Esophagus squamous epithelium (tissue), 5 donors: ENCODE measurements around the gene FRG1. TPM values are rescaled to one million over a fixed set of nuclear protein-coding genes. Genes with fewer than 3 reads are reported as not detected.
"Not testable (repeated sequence)": the region's sequence is repeated elsewhere in the genome, so short reads cannot be mapped to it uniquely, and the experiment has no call there.

Source experiments
- DNase-seq: peaks from one replicate; lab custom pipeline; 2025; lab: John Stamatoyannopoulos, UW
- H3K27ac ChIP-seq, 4 donors: fragments of 200-600 bp; sonication (generic); one replicate each; pipeline ENCODE4 v1.5.1; 2016 to 2019; ENCODE audit warnings: mild to moderate bottlenecking in 1 of 4
- H3K27me3 ChIP-seq, 4 donors: fragments of 200-600 bp; sonication (generic); 1 replicate in 3 of 4; 2 replicates in 1 of 4; pipeline versions ENCODE4 v1.5.1 to v1.6.0; 2017 to 2021; ENCODE audit warnings: antibody characterized with exemption in 1 of 4
- H3K36me3 ChIP-seq, 3 donors: fragments of 200-600 bp; sonication (generic); one replicate each; pipeline ENCODE4 v1.5.1; 2016 to 2019
- H3K4me1 ChIP-seq, 3 donors: fragments of 200-600 bp; sonication (generic); one replicate each; pipeline ENCODE4 v1.5.1; 2017 to 2019
- H3K4me3 ChIP-seq, 4 donors: fragments of 200-600 bp; sonication (generic); 1 replicate in 3 of 4; 2 replicates in 1 of 4; pipeline ENCODE4 v1.5.1; 2016 to 2019; ENCODE audit warnings: mild to moderate bottlenecking in 2 of 4, moderate library complexity in 1 of 4
- H3K9me3 ChIP-seq, 3 donors: fragments of 200-600 bp; sonication (generic); one replicate each; pipeline ENCODE4 v1.5.1; 2016 to 2019
- POLR2A ChIP-seq, 4 donors: fragments of 450-650 bp; IDR thresholded peaks; one replicate each; pipeline ENCODE4 v1.6.1; 2017; ENCODE audit warnings: antibody characterized with exemption in 4 of 4, mild to moderate bottlenecking in 4 of 4, moderate library complexity in 3 of 4
- WGBS, 2 donors: methylation state at CpG; one replicate each; pipeline ENCODE4 v1.1.5; 2018; 5-methylcytosine and 5-hydroxymethylcytosine counted together
- intact Hi-C: fragments of 100-400 bp; cut with DNase I; formaldehyde crosslinking; loops from one replicate; pipeline ENCODE4 v1.15.0; 2022
- total RNA-seq, 4 donors: library from RNA; depleted of rRNA; stranded (reverse); fragments of >200 nt; gene quantifications; one replicate each; pipeline ENCODE4 v1.1.0, GENCODE V29; 2016
- TF ChIP-seq, protein P1 (sequence below), 6 experiments: fragments of 450-650 bp in 4 of 6; fragments of 200-600 bp in 2 of 6; sonication (generic) in 2 of 6; IDR thresholded peaks; one replicate each; pipeline ENCODE4 v1.5.1; 2016 to 2019; ENCODE audit warnings: antibody characterized with exemption in 6 of 6, mild to moderate bottlenecking in 4 of 6, moderate library complexity in 4 of 6
- donor health status: DM: yes; HTN: yes; CAD: no.

Gene FRG1
- 10 to 100 TPM; 29.7 to 45.5 (median 34.2) TPM for total RNA-seq

DNA sequence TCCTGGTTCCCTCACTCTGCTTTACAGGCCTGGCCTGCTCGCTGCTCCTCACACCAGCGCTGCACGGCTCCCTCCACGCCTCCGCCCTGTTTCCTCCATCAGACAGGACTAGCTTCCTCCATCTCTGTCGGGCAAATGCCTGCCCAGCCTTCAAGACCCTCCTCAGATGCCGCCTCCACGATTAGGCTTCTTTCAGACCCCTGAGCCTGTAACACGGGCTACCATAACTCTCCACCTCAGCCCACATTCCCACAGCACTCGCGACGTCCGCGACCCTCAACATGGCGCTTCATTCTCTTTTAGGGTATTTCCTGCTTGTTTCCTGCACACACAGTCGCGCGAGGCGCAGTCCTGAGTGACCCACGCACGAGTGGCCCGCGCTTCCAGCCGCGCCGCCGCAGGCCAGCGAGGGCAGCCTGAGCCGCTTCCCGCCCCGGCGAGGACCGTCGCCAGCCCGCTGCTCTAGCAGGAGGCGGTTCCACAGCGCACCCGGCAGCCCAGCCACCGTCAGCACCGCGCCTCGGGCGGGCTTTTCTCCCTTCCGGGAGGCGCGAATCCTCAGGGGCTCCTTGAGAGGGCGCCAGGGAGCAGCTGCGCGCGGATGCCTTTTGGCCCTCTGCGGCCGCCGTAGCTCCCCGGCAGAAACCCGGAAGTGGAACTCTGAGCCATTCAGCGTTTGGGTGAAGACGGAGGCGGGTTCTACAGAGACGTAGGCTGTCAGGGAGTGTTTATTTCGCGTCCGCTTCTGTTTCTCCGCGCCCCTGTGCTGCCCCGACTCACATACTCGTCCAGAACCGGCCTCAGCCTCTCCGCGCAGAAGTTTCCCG, at the start of gene FRG1:
Gene FRG1 (plus strand): TSS at position 695 of the 827 bp plus-strand sequence. CDS start 138 bp downstream, outside the sequence.
- TF ChIP-seq POLR2A (IDR thresholded peaks at IDR 0.05): peak in 2 of 4 donors; percentile 46 to 67
- TF ChIP-seq, protein P1, sequence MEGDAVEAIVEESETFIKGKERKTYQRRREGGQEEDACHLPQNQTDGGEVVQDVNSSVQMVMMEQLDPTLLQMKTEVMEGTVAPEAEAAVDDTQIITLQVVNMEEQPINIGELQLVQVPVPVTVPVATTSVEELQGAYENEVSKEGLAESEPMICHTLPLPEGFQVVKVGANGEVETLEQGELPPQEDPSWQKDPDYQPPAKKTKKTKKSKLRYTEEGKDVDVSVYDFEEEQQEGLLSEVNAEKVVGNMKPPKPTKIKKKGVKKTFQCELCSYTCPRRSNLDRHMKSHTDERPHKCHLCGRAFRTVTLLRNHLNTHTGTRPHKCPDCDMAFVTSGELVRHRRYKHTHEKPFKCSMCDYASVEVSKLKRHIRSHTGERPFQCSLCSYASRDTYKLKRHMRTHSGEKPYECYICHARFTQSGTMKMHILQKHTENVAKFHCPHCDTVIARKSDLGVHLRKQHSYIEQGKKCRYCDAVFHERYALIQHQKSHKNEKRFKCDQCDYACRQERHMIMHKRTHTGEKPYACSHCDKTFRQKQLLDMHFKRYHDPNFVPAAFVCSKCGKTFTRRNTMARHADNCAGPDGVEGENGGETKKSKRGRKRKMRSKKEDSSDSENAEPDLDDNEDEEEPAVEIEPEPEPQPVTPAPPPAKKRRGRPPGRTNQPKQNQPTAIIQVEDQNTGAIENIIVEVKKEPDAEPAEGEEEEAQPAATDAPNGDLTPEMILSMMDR (IDR thresholded peaks at IDR 0.05): peak; percentile 69 to 95 (median 90)
- WGBS, 2 donors: 19 to 21% methylated on average over 15 to 30 of the region's 70 CpGs
- H3K4me1 ChIP-seq: peaks cover 0 to 26% (median 10%) of the 10 kb centered on the region in 3 donors
- peak within 1 kb of the TSS; percentile 90 to 95 (median 94) for H3K27ac ChIP-seq
- H3K27me3 ChIP-seq: no peaks in the 10 kb centered on the region
- intact Hi-C loops: no loop called here
- DNase-seq: no peak
- H3K4me3 ChIP-seq: peak within 1 kb of the TSS; percentile 77 to 99 (median 88)
- H3K36me3 ChIP-seq: peaks cover 0 to 6% (median 0%) of the 10 kb centered on the region in 3 donors
- no peaks in the 10 kb centered on the region for H3K9me3 ChIP-seq

DNA sequence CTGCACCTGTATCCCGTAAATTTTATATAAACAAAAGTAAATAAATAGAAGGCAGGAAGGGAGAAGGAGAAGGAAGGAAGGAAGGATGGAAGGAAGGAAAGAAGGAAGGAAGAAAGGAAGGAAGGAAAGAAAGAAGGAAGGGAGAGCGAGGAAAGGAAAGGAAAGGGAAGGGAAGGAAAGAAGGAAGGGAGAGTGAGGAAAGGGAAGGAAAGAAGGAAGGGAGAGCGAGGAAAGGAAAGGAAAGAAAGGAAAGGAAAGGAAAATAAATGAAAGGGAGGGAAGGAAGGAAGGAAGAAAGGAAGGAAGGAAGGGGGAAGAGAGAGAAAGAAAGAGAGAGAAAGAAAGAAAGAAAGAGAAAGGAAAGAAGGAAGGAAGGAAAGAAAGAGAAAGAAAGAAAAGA, 43.0 kb upstream of the FRG1 start:
- intact Hi-C loops: no loop called here
- Histone ChIP-seq H3K27me3 (no peaks in the 10 kb centered on the region), H3K9me3 (no peaks in the 10 kb centered on the region), H3K36me3 (no peaks in the 10 kb centered on the region), H3K27ac (no peak overlapping the region), H3K4me1 (no peaks in the 10 kb centered on the region), H3K4me3 (no peak overlapping the region)
- no peak for TF ChIP-seq POLR2A (IDR thresholded peaks at IDR 0.05)
- no peak for DNase-seq
- WGBS, 2 donors: 76 to 94% methylated on average over 3 of the region's 3 CpGs

DNA sequence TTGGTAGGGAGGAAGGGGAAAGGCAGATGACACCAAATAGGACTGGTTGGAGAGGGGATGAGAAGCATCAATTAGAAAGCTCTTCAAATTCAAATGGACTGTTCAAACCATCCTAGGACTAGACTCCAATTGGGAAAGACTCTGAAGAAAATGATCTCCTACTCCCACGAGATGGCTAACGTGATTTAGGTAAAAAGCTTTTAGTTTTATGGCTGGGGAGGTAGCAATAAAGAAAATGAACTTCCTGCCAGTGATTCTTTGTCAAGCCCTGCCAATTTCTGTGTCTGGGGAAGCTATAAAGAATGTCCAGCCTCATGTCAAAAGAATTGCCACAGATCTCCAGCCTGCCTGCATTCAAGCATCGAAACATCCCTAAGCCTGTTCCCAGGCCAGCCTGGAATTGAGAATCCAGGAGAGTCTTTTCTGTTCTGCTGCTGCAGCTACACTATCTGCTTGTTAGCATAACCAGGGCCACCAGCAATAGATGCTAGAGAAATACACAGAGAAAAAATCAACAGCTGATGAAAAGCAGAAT, 41.1 kb upstream of the FRG1 start:
- H3K27ac ChIP-seq, H3K9me3 ChIP-seq, DNase-seq, H3K4me1 ChIP-seq, H3K4me3 ChIP-seq, H3K27me3 ChIP-seq, H3K36me3 ChIP-seq, intact Hi-C loops: not testable (repeated sequence)
- 69 to 76% methylated on average over 3 of the region's 3 CpGs for WGBS, 2 donors

DNA sequence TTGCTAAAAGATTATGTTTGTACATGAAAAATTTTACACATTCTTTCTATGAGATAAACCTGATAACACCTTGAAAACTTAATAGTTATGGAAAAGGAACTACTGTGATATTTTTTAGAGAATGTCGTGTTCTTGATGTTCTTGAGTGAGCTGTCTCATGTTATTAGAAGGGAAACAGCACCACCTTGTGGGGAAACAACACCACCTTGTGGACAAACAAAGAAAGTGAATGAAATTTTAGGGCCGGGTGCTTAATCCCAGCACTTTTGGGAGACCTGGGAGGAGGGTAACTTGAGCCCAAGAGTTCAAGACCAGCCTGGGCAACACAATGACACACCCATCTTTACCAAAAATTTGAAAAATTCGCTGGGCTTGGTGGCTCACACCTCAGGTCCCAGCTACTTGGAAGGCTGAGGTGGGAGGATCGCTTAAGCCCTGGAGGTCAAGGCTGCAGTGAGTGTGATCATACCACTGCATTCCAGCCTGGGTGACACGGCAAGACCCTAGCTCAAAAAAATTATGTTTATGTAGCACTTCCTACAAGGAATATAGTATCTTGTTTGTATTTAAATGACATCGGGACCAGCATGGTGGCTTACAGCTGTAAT, 36.1 kb upstream of the FRG1 start:
- H3K27ac ChIP-seq, DNase-seq, intact Hi-C loops, H3K9me3 ChIP-seq, H3K27me3 ChIP-seq, H3K36me3 ChIP-seq, H3K4me3 ChIP-seq, H3K4me1 ChIP-seq: not testable (repeated sequence)
- TF ChIP-seq, protein P1 (IDR thresholded peaks at IDR 0.05): peak in 5 of 6 experiments; percentile 54 to 66 (median 58)
- WGBS, 2 donors: 36 to 41% methylated on average over 5 to 6 of the region's 6 CpGs

DNA sequence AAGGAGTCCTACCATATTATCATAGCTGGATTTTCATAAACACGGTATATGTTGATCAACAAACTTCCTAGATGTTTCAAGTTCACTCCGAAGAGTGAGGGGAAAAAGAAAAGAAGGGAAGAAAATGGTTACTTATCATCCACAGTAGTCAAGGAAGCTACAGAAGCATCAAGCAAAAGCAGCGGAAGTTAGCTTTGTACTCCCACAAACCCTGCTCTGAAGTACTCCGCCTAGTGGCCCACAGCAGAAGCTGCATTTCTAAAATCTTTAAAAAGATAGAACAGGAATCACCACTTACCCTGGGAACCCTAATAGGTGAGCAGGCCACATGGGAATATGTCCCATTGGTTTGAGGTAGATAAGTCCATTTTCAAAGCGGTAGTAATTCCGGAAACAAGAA, 28.5 kb upstream of the FRG1 start:
- DNase-seq: no peak
- Histone ChIP-seq H3K9me3 (peaks cover 0 to 11% (median 0%) of the 10 kb centered on the region in 3 donors), H3K27ac (no peak overlapping the region), H3K4me3 (no peak overlapping the region), H3K4me1 (no peaks in the 10 kb centered on the region), H3K36me3 (peaks cover 0 to 5% (median 0%) of the 10 kb centered on the region in 3 donors), H3K27me3 (no peaks in the 10 kb centered on the region)
- TF ChIP-seq POLR2A (IDR thresholded peaks at IDR 0.05): no peak
- TF ChIP-seq, protein P1 (IDR thresholded peaks at IDR 0.05): peak in 3 of 6 experiments; percentile 5 to 27 (median 8)
- intact Hi-C loops: no loop called here
- 52 to 59% methylated on average over 6 of the region's 6 CpGs for WGBS, 2 donors
